ENCODE data around the gene MAMSTR.

- no peak for TF ChIP-seq ZNF280B (CRISPR knock-in tag; IDR thresholded peaks at IDR 0.05)
- no peak for TF ChIP-seq SNAPC5 (CRISPR knock-in tag; IDR thresholded peaks at IDR 0.05)
- no peak for TF ChIP-seq FOXA1 (IDR thresholded peaks at IDR 0.05; ENCODE audit: borderline replicate concordance)
- TF ChIP-seq FUS (optimal IDR thresholded peaks at IDR 0.05; ENCODE audit: low read depth, low read length) = no peak
- no peak for TF ChIP-seq ZZZ3 (IDR thresholded peaks at IDR 0.05)
- TF ChIP-seq KLF13 (tag; IDR thresholded peaks at IDR 0.05; ENCODE audit: borderline replicate concordance, low read depth) = no peak
- no peak for TF ChIP-seq NFE2 (IDR thresholded peaks at IDR 0.05; ENCODE audit: low read depth)
- TF ChIP-seq HINFP (tag; conservative IDR thresholded peaks at IDR 0.05; ENCODE audit: low read depth) = no peak
- no peak for TF ChIP-seq MAX (CRISPR knock-in tag; IDR thresholded peaks at IDR 0.05)
- no peak for TF ChIP-seq MTF1 (CRISPR knock-in tag; IDR thresholded peaks at IDR 0.05; ENCODE audit: borderline replicate concordance)
Observed at GRCh38 chr19:48714759-48715675, 4.5 kb downstream of the MAMSTR start.

Data from K562 (cell line).